UCSD-AML1 (cell line): ENCODE results near the gene CARTPT.

Source experiments
- DNase-seq: peaks from one replicate; lab custom pipeline; 2025; ENCODE audit not compliant: unreplicated experiment; lab: John Stamatoyannopoulos, UW

CARTPT gene

DNA sequence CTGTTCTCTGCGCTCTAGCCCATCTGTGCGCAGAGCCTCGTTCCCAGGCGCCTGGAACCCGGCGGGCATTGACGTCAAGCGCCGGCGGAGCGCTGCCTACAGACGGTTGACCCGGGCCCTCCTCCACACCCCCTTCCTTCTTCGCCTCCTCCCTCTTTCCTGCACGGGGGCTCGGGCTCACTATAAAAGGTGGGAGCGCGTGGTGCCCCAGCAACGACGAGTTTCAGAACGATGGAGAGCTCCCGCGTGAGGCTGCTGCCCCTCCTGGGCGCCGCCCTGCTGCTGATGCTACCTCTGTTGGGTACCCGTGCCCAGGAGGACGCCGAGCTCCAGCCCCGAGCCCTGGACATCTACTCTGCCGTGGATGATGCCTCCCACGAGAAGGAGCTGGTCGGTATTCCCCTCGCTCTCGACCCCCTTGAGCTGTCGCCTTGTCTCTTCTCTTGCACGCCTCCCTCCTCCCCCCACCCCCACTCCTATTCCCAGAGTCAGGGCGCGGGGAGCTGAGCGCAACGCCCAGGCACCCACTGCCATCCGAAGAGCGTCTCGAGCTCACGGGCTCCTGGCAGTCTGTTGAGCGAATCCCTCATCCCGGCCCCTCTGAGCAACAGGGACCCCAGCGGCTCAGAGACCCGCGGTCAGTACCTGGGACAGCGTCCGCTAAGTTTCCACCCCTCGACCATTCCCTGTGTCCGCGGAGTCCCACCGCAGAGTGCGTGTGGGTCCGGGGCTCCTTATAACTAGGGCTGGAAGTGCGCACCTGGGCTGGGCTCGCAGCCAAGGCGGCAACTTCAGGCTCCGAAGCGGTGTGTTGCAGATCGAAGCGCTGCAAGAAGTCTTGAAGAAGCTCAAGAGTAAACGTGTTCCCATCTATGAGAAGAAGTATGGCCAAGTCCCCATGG is at the start of gene CARTPT:
CARTPT (plus strand) TSS at position 213 of the 902 bp plus-strand sequence; CDS start at position 232, 19 bp downstream.
- no peak for DNase-seq

DNA sequence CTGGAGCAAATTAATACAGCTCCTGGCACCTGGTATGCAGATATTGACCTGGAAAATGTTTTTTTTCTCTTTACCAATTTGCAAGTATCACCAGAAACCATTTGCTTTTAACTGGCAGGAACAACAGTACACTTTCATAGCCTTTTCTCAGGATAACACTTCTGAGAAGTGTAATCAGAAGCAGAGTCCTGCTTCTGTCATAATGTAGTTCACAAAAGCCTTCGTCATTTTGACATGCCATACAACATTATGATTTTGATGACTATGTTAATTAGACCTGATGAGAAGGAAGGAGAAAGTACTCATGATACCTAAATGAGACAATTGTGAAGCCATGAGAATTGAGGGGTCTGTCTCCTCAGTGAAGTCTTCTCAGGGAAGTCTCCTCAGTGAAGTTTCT is 41.1 kb upstream of the CARTPT start:
- no peak for DNase-seq

DNA sequence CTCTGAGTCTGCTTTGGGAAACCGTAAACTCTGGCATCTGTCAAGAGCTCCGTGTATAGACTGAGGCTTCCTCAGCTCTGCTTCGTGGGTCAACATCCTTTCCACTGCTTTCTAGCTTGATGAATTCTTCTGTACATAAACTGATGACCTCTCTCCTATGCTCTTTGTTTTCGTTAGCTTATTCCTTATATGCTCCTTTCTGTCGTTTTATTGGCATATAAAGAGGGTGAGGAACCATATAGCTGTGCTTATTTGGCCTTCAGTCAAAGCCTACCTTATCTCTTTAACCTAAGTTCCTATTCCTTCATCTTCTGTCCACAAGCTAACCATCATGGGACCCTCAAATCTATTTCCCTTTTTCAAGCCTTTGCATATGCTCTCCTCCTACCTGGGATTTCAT is 39.4 kb upstream of the CARTPT start:
- no peak for DNase-seq

DNA sequence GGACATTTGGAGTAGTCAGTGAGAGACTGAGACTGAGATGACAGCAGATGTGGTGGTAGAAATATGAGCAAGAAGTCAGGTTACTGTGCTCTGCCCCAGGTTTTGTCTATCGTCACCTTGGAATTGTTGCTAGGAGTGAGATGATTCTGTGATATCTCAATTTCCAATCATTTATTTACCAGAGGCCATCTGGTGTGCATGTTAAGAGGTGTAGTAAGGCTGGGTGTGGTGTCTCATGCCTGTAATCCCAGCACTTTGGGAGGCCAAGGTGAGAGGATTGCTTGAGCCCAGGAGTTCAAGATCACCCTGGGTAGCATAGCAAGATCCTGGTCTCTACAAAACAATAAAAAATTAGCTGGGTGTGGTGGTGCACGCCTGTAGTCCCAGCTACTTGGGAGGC is 38.6 kb upstream of the CARTPT start:
- no peak for DNase-seq

DNA sequence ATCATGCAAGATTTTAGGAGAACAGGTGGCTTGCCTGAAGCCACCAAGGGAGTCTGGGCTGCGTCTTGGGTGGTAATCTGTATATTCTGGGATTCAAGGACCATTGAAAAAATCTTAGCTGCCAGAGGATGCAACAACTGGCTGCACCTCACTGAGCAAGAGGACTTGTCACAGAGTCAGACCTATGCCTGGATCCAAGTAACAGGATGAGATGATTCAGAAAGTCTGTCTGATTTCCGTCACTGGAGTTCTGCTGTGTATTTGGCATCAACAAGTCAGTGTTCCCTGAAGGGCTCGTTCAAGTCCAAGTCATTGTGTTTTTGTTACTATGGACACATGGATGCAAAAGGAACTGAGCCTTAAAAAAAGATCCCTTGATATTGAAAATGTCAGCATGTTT is 37.8 kb upstream of the CARTPT start:
- DNase-seq = no peak

DNA sequence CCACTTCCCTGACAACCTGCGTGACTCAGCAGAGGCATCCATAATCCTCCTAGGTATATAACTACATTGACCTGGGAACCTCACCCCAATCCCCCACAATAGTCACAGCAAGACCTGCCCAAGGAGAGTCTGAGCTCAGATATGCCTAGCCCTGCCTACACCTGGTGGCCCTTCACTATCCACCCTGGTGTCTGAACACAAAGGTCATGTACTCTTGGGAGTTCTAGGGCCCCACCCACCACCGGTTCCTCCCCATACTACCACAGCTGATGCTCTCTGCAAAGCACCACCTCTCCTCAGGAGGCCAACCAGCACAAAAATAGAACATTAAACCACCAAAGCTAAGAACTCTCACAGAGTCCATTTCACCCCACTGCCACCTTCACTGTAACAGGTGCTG is 34.8 kb upstream of the CARTPT start:
- DNase-seq = no peak

DNA sequence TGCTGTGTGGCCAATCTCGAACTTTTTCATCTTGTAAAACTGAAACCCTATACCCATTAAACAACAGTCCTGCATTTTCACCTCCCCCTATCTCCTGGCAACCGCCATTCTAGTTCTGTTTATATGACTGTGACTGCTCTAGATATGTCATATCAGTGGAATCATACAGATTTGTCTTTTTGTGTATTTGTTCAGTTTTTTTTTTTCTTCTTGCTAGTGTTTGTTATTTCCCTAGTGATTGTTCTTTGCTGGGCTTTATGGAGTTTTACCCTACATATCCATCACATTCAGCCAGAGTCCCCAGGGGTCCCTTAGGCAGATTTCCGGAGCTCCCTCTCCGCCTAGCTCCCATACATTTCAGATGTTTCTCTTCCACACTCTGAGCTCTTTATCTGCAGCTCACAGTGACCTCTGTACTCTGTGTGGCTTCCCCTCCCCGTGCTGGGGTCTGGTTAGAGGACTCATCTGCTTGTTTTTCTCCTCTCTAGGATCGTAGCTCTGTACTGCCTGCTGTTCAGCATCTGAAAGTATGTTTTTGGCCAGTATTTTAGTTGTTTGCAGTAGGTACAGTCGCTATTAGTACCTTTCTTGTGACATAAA is 25.1 kb upstream of the CARTPT start:
- DNase-seq = no peak

DNA sequence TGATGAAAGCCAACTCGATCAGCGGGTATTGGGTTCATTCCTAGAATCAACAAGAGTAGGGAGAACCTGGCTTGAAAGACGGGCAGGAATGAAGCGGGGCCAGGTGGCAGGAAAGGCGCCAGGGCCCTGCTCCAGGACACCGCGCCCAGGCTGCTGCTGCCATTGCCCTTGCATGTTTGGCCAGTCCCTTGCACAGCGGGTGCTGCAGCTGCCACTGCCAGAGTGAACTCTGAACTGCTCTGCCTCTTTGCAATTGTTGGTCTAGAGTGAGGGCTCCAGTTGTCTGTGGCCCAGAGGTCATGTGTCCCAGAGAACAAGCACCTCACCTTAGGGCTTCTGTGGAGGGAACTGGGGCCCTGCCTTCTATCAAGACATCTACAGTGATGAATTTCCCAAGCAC is 24.0 kb upstream of the CARTPT start:
- no peak for DNase-seq

DNA sequence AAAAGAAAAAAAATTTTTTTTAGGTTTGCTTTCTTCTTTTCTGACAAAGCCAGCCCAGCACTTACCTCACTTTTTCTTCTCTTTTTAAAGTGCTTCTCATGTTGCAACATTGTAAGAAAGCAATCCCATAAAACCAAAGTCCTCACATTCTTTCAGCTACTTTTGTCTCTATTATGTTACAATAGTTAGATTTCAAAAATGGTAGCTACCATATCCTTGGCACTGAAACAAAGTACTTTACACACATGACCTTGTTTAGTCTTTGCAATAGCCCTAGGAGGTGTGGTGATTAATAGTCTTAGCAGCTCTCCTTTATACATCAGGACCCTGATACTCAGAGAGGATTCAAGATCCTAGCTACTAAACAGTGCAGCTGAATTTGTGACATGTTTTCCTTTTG is 23.5 kb upstream of the CARTPT start:
- no peak for DNase-seq

DNA sequence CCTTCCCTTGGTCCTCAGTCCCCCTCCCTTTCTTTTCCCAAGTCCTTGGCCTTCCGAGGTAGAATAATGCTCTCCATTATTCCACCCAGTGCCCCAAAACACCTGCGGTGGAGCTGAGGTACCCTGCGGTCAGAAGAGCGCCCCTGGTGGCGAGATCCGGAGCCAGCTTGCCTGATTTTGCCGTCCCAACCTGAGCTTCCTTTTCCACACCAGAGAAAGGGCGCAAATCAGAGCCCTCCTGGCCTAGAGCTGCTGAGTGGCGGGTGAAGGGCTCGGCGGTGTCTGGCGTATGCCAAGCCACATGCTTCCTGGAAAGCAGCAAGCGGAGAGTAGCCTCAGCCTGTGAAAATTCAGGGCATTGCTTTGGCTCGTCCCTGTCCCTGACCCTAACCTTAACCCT is 21.1 kb upstream of the CARTPT start:
- DNase-seq = no peak

DNA sequence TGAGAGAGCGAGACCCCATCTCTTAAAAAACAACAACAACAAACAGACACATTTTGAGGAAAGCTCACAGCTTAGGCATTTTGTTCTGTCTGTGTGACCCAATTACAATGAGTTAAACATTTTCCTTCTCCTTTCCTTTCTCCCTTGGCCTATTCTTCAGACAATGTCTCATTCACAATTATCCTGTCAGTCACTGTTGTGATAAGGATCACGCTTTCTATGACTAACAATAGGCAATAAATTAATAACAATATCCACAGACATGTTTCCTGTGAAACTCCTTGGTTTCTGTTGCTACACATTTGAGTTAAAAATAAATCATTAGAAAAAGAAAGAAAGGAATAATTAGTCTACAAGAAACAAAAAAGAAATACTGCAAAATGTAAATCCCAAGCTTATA is 19.8 kb upstream of the CARTPT start:
- no peak for DNase-seq

DNA sequence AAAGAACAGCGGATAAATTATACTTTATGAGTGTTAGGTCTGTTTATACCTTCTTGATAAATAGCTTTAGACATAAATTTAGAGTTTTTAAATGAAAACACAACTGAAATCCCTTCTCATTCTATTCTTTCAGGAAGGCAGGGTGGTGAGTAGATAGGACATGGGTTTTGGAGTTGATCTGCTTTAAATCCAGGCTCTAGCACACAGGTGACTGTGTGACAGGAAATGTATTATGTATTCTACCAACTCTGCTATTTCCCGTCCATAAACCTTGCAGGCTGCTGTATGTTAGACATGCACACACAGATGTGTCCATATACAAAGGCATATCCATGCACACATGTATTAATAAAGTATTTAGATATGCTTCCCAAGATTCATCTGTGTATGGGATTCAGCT is 19.3 kb upstream of the CARTPT start:
- no peak for DNase-seq

DNA sequence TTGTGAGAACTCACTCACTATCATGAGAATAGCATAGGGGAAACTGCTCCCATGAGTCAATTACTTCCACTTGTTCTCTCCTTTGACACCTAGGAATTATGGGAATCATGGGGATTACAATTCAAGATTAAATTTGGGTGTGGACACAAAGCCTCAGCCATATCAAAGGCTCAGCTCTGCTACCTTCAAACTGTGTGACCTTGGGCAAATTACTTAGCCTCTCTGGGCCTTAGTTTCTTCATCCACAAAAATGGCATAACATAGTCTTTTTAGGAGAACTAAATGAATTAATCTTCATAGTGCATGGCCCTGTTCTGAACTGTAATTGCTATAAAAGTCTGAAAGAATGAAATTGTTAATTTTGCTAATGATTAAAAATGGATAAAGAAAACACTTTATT is 18.3 kb upstream of the CARTPT start:
- no peak for DNase-seq

DNA sequence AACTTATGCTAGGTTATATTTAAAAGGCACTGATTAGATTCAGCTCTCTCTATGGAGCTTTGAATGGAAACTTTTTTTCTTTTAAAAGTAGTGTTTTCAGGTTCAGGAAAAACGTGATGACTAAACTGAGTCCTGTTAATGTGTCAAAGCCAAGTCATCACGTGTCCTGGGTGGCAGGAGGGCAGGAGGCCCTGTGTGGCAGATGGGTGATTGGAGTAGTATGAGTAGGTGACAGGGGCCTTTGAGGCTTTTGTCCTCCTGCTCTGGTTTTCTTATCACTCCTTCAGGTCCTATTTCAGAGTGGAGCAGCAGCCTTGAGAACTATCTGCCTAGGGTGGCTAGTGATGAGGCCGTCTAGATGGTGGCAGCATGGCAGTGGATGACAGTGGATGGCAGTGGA is 17.7 kb upstream of the CARTPT start:
- DNase-seq = no peak

DNA sequence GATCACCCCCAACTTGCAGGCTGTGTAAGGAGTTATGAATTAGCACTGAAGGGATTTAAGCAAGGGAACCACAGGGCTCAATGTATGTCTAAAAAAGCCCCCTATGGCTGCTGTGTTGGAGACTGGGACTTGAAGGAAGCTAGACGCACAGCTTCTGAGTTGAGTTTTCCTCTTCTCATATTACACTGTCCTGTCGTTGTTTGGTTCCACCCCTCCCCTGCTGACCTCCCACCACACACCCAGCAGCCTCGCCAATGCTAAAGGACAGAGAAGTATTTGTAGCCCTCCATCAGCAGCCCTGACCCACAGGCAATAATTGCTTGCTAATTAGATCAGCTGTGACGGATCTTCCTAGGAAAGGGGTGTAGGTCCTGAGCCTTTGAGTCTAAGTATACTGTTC is 15.1 kb upstream of the CARTPT start:
- DNase-seq = no peak

DNA sequence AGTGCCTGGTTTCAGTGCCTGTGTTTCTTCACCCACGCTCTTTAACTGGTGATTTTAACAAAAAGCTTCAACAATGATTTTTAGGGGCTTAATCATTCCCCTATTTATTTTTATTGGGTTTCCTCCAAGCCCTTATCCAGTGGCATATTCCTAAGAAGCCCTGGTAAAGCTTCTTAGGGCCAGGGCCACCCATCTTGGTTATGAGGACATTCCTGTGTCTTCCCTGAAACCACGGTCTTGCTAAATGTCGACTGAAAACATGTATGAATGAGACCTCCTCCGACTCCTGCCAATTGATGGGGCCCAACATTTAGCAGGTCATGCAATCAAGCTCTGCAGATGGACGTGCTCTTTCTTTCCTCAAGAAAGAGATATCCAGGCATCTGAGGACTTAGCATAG is 13.7 kb upstream of the CARTPT start:
- DNase-seq = no peak

DNA sequence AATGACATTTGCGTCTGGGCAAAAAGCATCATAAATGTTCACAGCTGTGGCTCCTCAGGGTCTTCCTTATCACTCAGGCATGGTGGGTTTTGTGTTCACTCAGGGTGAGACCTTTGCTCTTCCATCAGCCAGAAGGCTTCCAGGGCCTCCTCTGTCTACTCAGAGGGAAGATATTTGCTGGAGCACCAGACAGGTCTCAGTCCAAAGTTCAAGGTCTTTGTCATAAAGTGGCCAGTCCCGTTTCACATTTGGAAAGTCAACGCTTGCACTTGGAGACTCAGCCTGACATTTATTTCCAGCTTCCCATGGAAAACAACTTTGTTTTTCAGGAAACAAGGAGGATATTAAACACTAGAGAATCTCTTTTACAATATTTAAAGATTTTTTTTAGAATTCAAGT is 12.2 kb upstream of the CARTPT start:
- DNase-seq = no peak

DNA sequence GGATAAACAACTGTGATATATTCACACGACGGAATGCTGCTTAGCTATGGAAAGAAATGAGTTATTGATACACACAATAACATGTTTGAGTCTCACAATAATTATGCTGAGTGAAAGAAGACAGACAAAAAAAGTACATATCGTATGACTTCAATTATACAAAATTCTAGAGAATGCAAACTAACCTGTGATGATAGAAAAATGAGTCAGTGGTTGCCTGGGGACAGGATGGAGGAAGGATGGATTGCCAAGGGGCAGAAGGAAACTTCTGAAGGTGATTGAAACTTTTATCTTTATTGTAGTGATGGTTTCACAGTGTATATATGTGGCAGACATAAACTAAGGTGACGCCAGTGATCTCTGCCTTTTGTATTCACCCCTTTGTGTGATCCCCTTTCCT is 7.5 kb upstream of the CARTPT start:
- no peak for DNase-seq

DNA sequence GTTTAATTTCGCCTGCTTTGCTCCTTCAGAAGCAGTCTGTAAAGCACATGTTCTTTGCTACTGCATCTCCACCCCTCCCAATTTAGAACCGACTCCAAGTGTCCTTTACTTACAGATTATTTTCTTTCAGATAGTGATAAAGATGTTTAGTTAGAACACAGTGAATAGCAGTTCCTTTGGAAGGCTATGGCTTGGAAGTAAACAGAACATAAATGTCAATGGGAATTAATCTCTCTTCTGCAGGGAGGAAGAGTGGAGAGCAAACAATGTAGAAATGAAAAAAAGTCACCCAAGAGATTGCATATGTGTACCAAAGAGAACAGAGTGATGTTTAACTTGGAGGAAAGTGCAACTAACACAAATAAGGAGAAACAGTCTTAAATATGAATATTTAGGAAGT is 4.2 kb upstream of the CARTPT start:
- no peak for DNase-seq

DNA sequence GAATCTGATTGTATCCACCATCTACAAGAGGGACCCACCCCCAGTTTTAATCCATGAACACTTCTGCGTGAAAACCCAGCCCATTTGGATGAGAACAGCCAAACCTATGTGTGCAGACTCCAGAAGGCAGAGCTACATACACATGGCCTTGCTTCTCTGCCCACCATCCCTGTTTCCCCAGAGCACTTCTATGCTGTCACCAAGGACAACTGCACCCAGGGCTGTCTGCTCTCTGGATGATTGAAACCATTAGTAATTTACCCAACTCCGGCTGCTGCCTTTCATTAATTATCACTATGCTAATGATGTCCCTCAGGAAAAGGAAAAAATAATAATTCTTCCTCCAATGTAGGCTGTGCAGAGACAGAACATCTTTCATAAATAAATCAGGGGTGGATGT is 8.9 kb downstream of the CARTPT start:
- no peak for DNase-seq

DNA sequence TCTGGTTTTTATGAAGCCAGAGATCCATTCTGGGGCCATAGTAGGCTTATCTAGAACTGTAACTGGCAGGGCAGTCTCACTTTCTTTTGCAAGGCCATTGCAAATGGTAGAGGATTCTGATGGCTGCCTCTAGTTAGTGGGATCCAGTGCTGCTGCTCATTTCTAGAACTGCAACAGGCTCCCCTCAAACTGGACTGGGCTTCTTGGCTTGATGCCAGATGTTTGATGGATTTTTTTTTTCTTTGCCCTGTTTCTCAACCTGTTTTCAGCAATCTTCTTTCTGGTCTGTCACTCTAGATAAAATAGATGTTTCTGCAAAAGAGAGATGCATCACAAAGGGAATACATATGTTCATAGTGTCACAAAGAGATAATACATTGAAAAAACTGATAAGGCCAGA is 11.9 kb downstream of the CARTPT start:
- DNase-seq = no peak

DNA sequence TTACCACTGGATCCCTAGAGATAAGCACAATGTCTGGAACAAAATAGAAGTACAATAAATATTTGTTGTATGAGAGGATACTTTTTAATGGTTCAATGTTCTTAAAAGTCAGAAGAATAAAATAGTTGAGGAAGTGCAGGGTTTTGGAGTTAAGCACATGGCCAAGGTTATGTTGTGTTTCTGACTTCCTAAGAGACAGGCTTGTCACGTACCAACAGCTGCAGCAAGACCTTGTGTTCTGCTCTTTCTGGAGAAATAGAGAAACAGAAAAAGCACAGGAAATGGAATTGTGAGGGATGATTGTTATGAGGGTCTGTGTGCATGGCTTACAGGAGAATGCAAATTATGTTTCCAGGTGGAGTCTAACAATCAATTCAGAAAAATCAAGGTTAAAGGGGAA is 12.9 kb downstream of the CARTPT start:
- no peak for DNase-seq

DNA sequence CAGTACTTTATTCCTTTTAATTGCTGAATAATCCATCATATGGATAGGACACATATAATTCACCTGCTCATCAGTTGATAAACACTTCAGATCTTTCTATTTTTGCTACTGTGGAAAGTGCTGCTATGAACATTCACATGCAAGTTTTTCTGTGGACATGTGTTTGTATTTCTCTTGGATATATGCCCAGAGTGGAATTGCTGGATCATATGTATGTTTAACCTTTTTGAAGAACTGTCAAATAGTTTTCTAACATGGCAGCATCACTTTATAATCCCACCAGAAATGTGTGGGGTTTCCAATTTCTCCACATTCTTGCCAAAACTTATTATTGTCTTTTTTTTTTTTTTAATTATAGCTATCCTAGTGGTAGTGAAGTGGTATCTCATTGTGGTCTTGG is 15.1 kb downstream of the CARTPT start:
- no peak for DNase-seq
